ENCODE data around the gene IL18.

DNA sequence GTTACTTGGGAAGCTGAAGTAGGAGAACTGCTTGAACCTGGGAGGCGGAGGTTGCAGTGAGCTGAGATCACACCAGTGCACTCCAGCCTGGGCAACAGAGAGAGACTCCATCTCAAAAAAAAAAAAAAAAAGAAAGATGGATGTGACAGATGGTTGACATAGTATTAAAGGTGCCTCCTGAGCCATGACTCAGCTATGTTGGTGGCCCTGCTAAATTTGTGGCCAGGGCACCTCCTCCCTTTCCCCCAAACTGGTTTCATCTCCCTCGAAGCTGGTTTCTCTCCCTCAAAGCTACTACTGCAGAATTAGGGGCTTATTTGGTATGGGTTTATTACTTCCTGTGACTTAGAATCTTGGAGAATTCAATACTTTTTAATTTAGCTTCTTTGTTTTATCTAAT, 45.7 kb downstream of the IL18 start:
- TF ChIP-seq, protein P1, sequence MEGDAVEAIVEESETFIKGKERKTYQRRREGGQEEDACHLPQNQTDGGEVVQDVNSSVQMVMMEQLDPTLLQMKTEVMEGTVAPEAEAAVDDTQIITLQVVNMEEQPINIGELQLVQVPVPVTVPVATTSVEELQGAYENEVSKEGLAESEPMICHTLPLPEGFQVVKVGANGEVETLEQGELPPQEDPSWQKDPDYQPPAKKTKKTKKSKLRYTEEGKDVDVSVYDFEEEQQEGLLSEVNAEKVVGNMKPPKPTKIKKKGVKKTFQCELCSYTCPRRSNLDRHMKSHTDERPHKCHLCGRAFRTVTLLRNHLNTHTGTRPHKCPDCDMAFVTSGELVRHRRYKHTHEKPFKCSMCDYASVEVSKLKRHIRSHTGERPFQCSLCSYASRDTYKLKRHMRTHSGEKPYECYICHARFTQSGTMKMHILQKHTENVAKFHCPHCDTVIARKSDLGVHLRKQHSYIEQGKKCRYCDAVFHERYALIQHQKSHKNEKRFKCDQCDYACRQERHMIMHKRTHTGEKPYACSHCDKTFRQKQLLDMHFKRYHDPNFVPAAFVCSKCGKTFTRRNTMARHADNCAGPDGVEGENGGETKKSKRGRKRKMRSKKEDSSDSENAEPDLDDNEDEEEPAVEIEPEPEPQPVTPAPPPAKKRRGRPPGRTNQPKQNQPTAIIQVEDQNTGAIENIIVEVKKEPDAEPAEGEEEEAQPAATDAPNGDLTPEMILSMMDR (IDR thresholded peaks at IDR 0.05) = no peak
- no peak for TF ChIP-seq POLR2A (IDR thresholded peaks at IDR 0.05)

Data from suprapubic skin (tissue), 3 donors.